ENCODE results near the gene SENP3. TPM values are rescaled to one million over a fixed set of nuclear protein-coding genes. Genes with fewer than 3 reads are reported as not detected.

The SENP3 gene
- total and polyA plus RNA-seq, 2 of the 4 experiments (the other 2 are of a cell fraction), result 82.4 to 120 TPM

GRCh38 chr17:7620835-7621234 is 59.1 kb downstream of the SENP3 start:
- H4K8ac ChIP-seq (ENCODE audit: low read depth in 2 of 2, low read length in 2 of 2), result no peak overlapping the region
- POLR2A ChIA-PET (ENCODE audit: unreplicated experiment), result no interaction called here

More at GRCh38 chr17:7620835-7621234, 59.1 kb downstream of the SENP3 start:
- ATAC-seq (ENCODE audit: low read depth) (no peak), DNase-seq (no peak)
- H2BK5ac ChIP-seq (ENCODE audit: low read depth, low read length, poor library complexity, severe bottlenecking), result no peak overlapping the region
- in situ Hi-C loops (cut with MboI; ENCODE audit: low sequenced_read_pairs), result no loop called here
- H3K23ac ChIP-seq (ENCODE audit: low read depth, low read length), result no peak overlapping the region
- no TSS peak for BruUV-seq (replicated peaks)
- no peak for TF ChIP-seq POLR2A (IDR thresholded peaks at IDR 0.05; ENCODE audit: low read depth, low read length)
- no peak for TF ChIP-seq FOS (IDR thresholded peaks at IDR 0.05; ENCODE audit: low read depth, low read length)
- no peak for TF ChIP-seq MXI1 (IDR thresholded peaks at IDR 0.05; ENCODE audit: borderline replicate concordance, low read depth, low read length)
- H3K4me1 ChIP-seq (ENCODE audit: control insufficient read depth, insufficient read depth, low read length), result no peaks in the 10 kb centered on the region
- no peak overlapping the region for H3K18ac ChIP-seq (ENCODE audit: low read depth, low read length)
- no peaks in the 10 kb centered on the region for H4K20me1 ChIP-seq (ENCODE audit: insufficient read depth, low read length)
- no peaks in the 10 kb centered on the region; the same call in 1 of the 2 replicates for H3K36me3 ChIP-seq (ENCODE audit: control insufficient read depth, insufficient read depth, low read length)
- no peaks in the 10 kb centered on the region for H3K9me3 ChIP-seq (ENCODE audit: control insufficient read depth, insufficient read depth, low read length)
- H2BK20ac ChIP-seq (ENCODE audit: low read depth, low read length), result no peak overlapping the region
- no CpG with 5 or more reads among the region's 8 CpGs for WGBS, 2 experiments (ENCODE audit: extremely low coverage in 2 of 2, insufficient read length in 1 of 2)
- intact Hi-C loops (cut with micrococcal nuclease), result no loop called here
- dilution Hi-C loops (cut with HindIII; ENCODE audit: low sequenced_read_pairs, unreplicated experiment), result no loop called here
- CTCF ChIA-PET, result interaction anchor here (0.6 kb wide), 1 partner anchor 12 kb away, joined by 3 read pairs; no protein-coding TSS in a partner anchor
- H3K4me3 ChIP-seq (ENCODE audit: insufficient read depth, low read depth, low read length), result no peak overlapping the region
- H2BK120ac ChIP-seq (ENCODE audit: low read depth, low read length), result no peak overlapping the region
- H3K4ac ChIP-seq (ENCODE audit: low read depth, low read length), result no peak overlapping the region
- no peak overlapping the region for H2AFZ ChIP-seq (replicated peaks; ENCODE audit: low read length, poor library complexity)
- H3K9ac ChIP-seq (ENCODE audit: low read depth, low read length), result no peak overlapping the region
- H4K91ac ChIP-seq (ENCODE audit: insufficient read depth, low read depth, low read length), result no peak overlapping the region
- H3K27me3 ChIP-seq (ENCODE audit: control insufficient read depth, insufficient read depth, low read length), result no peaks in the 10 kb centered on the region; the same call in 1 of the 2 replicates
- no peak overlapping the region for H2AK5ac ChIP-seq (ENCODE audit: low read depth, low read length)
- no peak overlapping the region for H3K27ac ChIP-seq (ENCODE audit: insufficient read depth, low read length)
- no peak overlapping the region for H2AK9ac ChIP-seq (replicated peaks; ENCODE audit: low read depth, low read length, poor library complexity)
- no peaks in the 10 kb centered on the region for H3K9me1 ChIP-seq (ENCODE audit: insufficient read depth, low read length)
- H3K79me1 ChIP-seq (ENCODE audit: low read depth in 1 of 2, low read length in 2 of 2), result no peaks in the 10 kb centered on the region; a peak in 1 of 4 replicates
- H3K4me2 ChIP-seq (ENCODE audit: low read depth, low read length), result no peak overlapping the region
- no peak overlapping the region for H3K14ac ChIP-seq (replicated peaks; ENCODE audit: low read depth, low read length)
- H2BK15ac ChIP-seq (ENCODE audit: low read depth, low read length), result no peak overlapping the region
- no peak overlapping the region for H3K56ac ChIP-seq (ENCODE audit: extremely low read depth, insufficient read depth, low read length)
- H4K5ac ChIP-seq (ENCODE audit: low read depth, low read length), result no peak overlapping the region

Small RNAs within 50 kb of the gene (microRNA-seq; reads per million reads assigned to microRNA genes)
- gene CD68 (ENCODE audit: insufficient read depth, insufficient read length), result not detected
- gene RF00019 (ENCODE audit: insufficient read depth, insufficient read length), result not detected
- not detected for gene SNORA48 (ENCODE audit: insufficient read depth, insufficient read length)
- gene SNORD10 (ENCODE audit: insufficient read depth, insufficient read length), result not detected

Small RNAs within 50 kb of the gene (small RNA-seq; reads per million reads assigned to genes)
- 0 reads per million in 5 experiments for gene CD68
- 0 reads per million in 5 experiments for gene RF00019
- gene SNORA48, result 0 reads per million in 5 experiments
- gene SNORD10, result 0 reads per million in 5 experiments

Other genes with a start within 250 kb of the SENP3 start
Only the 30 nearest of the 31 such genes appear.
- 8.4 and 9.2 TPM in 2 replicates for gene NEURL4, start 232.6 kb upstream of the SENP3 start, total RNA-seq (2012; rRNA removed)
- gene NEURL4, start 232.6 kb upstream of the SENP3 start, polyA plus RNA-seq (2012; rRNA removed), result 23.3 and 26.3 TPM in 2 replicates
- gene ACAP1, start 225.4 kb upstream of the SENP3 start, total RNA-seq (2012; rRNA removed), result under 0.01 and 0.83 TPM in 2 replicates
- gene ACAP1, start 225.4 kb upstream of the SENP3 start, polyA plus RNA-seq (2012; rRNA removed), result 2.1 and 2.3 TPM in 2 replicates
- gene KCTD11, start 209.8 kb upstream of the SENP3 start, total RNA-seq (2012; rRNA removed), result 10.6 and 10.8 TPM in 2 replicates
- gene KCTD11, start 209.8 kb upstream of the SENP3 start, polyA plus RNA-seq (2012; rRNA removed), result 14.4 and 16.4 TPM in 2 replicates
- not detected in 2 replicates for gene TMEM95, start 206.8 kb upstream of the SENP3 start, total RNA-seq (2012; rRNA removed)
- gene TMEM95, start 206.8 kb upstream of the SENP3 start, polyA plus RNA-seq (2012; rRNA removed), result not detected in 2 replicates
- under 0.01 and 0.54 TPM in 2 replicates for gene TNK1, start 180.8 kb upstream of the SENP3 start, total RNA-seq (2012; rRNA removed)
- 0.44 and 0.55 TPM in 2 replicates for gene TNK1, start 180.8 kb upstream of the SENP3 start, polyA plus RNA-seq (2012; rRNA removed)
- 6.1 and 6.4 TPM in 2 replicates for gene PLSCR3, start 167.4 kb upstream of the SENP3 start, total RNA-seq (2012; rRNA removed)
- gene PLSCR3, start 167.4 kb upstream of the SENP3 start, polyA plus RNA-seq (2012; rRNA removed), result 116 and 131 TPM in 2 replicates
- gene TMEM256, start 157.8 kb upstream of the SENP3 start, total RNA-seq (2012; rRNA removed), result 35.3 and 38.4 TPM in 2 replicates
- gene TMEM256, start 157.8 kb upstream of the SENP3 start, polyA plus RNA-seq (2012; rRNA removed), result 174 and 252 TPM in 2 replicates
- 1.7 and 1.8 TPM in 2 replicates for gene NLGN2, start 154.1 kb upstream of the SENP3 start, total RNA-seq (2012; rRNA removed)
- 36.7 and 38.1 TPM in 2 replicates for gene NLGN2, start 154.1 kb upstream of the SENP3 start, polyA plus RNA-seq (2012; rRNA removed)
- not detected in 2 replicates for gene SPEM1, start 141.6 kb upstream of the SENP3 start, total RNA-seq (2012; rRNA removed)
- not detected in 2 replicates for gene SPEM1, start 141.6 kb upstream of the SENP3 start, polyA plus RNA-seq (2012; rRNA removed)
- not detected in 2 replicates for gene SPEM2, start 136.3 kb upstream of the SENP3 start, total RNA-seq (2012; rRNA removed)
- not detected in 2 replicates for gene SPEM2, start 136.3 kb upstream of the SENP3 start, polyA plus RNA-seq (2012; rRNA removed)
- not detected in 2 replicates for gene SPEM3, start 133.1 kb upstream of the SENP3 start, total RNA-seq (2012; rRNA removed)
- not detected in 2 replicates for gene SPEM3, start 133.1 kb upstream of the SENP3 start, polyA plus RNA-seq (2012; rRNA removed)
- gene TMEM102, start 126.5 kb upstream of the SENP3 start, total RNA-seq (2012; rRNA removed), result 1.1 and 1.4 TPM in 2 replicates
- 2.2 and 2.3 TPM in 2 replicates for gene TMEM102, start 126.5 kb upstream of the SENP3 start, polyA plus RNA-seq (2012; rRNA removed)
- 0.18 and 0.28 TPM in 2 replicates for gene FGF11, start 122.4 kb upstream of the SENP3 start, total RNA-seq (2012; rRNA removed)
- gene FGF11, start 122.4 kb upstream of the SENP3 start, polyA plus RNA-seq (2012; rRNA removed), result 0.99 and 1.1 TPM in 2 replicates
- gene CHRNB1, start 116.9 kb upstream of the SENP3 start, total RNA-seq (2012; rRNA removed), result 4.2 and 4.3 TPM in 2 replicates
- gene CHRNB1, start 116.9 kb upstream of the SENP3 start, polyA plus RNA-seq (2012; rRNA removed), result 6.0 and 6.4 TPM in 2 replicates
- 6.3 and 8.3 TPM in 2 replicates for gene ZBTB4, start 82.3 kb upstream of the SENP3 start, total RNA-seq (2012; rRNA removed)
- 20.1 and 20.3 TPM in 2 replicates for gene ZBTB4, start 82.3 kb upstream of the SENP3 start, polyA plus RNA-seq (2012; rRNA removed)
- gene SLC35G6, start 80.5 kb upstream of the SENP3 start, total RNA-seq (2012; rRNA removed), result not detected in 2 replicates
- not detected in 2 replicates for gene SLC35G6, start 80.5 kb upstream of the SENP3 start, polyA plus RNA-seq (2012; rRNA removed)
- gene POLR2A, start 77.6 kb upstream of the SENP3 start, total RNA-seq (2012; rRNA removed), result 56.4 and 56.6 TPM in 2 replicates
- 38.4 and 54.0 TPM in 2 replicates for gene POLR2A, start 77.6 kb upstream of the SENP3 start, polyA plus RNA-seq (2012; rRNA removed)
- gene TNFSF12, start 12.9 kb upstream of the SENP3 start, total RNA-seq (2012; rRNA removed), result 2.7 and 3.6 TPM in 2 replicates
- 22.0 and 23.1 TPM in 2 replicates for gene TNFSF12, start 12.9 kb upstream of the SENP3 start, polyA plus RNA-seq (2012; rRNA removed)
- 0.56 TPM in 1 of 2 replicates, not detected in the other for gene TNFSF13, start 3.2 kb upstream of the SENP3 start, total RNA-seq (2012; rRNA removed)
- 0.98 and 1.3 TPM in 2 replicates for gene TNFSF13, start 3.2 kb upstream of the SENP3 start, polyA plus RNA-seq (2012; rRNA removed)
- gene CD68, start 17.7 kb downstream of the SENP3 start, total RNA-seq (2012; rRNA removed), result 16.0 and 23.3 TPM in 2 replicates
- gene CD68, start 17.7 kb downstream of the SENP3 start, polyA plus RNA-seq (2012; rRNA removed), result 43.1 and 55.0 TPM in 2 replicates
- gene MPDU1, start 21.9 kb downstream of the SENP3 start, total RNA-seq (2012; rRNA removed), result 142 and 149 TPM in 2 replicates
- gene MPDU1, start 21.9 kb downstream of the SENP3 start, polyA plus RNA-seq (2012; rRNA removed), result 135 and 152 TPM in 2 replicates
- 0.18 and 0.28 TPM in 2 replicates for gene SOX15, start 28.2 kb downstream of the SENP3 start, total RNA-seq (2012; rRNA removed)
- gene SOX15, start 28.2 kb downstream of the SENP3 start, polyA plus RNA-seq (2012; rRNA removed), result 0.62 and 1.0 TPM in 2 replicates
- 38.6 and 39.1 TPM in 2 replicates for gene FXR2, start 53.0 kb downstream of the SENP3 start, total RNA-seq (2012; rRNA removed)
- gene FXR2, start 53.0 kb downstream of the SENP3 start, polyA plus RNA-seq (2012; rRNA removed), result 55.9 and 59.8 TPM in 2 replicates
- gene SAT2, start 65.9 kb downstream of the SENP3 start, total RNA-seq (2012; rRNA removed), result 20.4 and 21.4 TPM in 2 replicates
- gene SAT2, start 65.9 kb downstream of the SENP3 start, polyA plus RNA-seq (2012; rRNA removed), result 43.8 and 45.9 TPM in 2 replicates
- 0.36 TPM in 1 of 2 replicates, not detected in the other for gene SHBG, start 68.2 kb downstream of the SENP3 start, total RNA-seq (2012; rRNA removed)
- 0.38 and 0.40 TPM in 2 replicates for gene SHBG, start 68.2 kb downstream of the SENP3 start, polyA plus RNA-seq (2012; rRNA removed)
- not detected in 2 replicates for gene ATP1B2, start 89.0 kb downstream of the SENP3 start, total RNA-seq (2012; rRNA removed)
- gene ATP1B2, start 89.0 kb downstream of the SENP3 start, polyA plus RNA-seq (2012; rRNA removed), result 0.02 TPM in 1 of 2 replicates, not detected in the other
- 26.4 and 31.2 TPM in 2 replicates for gene TP53, start 125.6 kb downstream of the SENP3 start, total RNA-seq (2012; rRNA removed)
- gene TP53, start 125.6 kb downstream of the SENP3 start, polyA plus RNA-seq (2012; rRNA removed), result 41.6 and 48.5 TPM in 2 replicates
- 5.0 and 6.6 TPM in 2 replicates for gene WRAP53, start 126.6 kb downstream of the SENP3 start, total RNA-seq (2012; rRNA removed)
- gene WRAP53, start 126.6 kb downstream of the SENP3 start, polyA plus RNA-seq (2012; rRNA removed), result 9.4 and 9.5 TPM in 2 replicates
- 0.54 and 0.56 TPM in 2 replicates for gene EFNB3, start 143.3 kb downstream of the SENP3 start, total RNA-seq (2012; rRNA removed)
- gene EFNB3, start 143.3 kb downstream of the SENP3 start, polyA plus RNA-seq (2012; rRNA removed), result 2.0 TPM in 2 replicates
- under 0.01 TPM in 2 replicates for gene DNAH2, start 155.8 kb downstream of the SENP3 start, total RNA-seq (2012; rRNA removed)
- 0.01 and 0.02 TPM in 2 replicates for gene DNAH2, start 155.8 kb downstream of the SENP3 start, polyA plus RNA-seq (2012; rRNA removed)

All from IMR-90 (cell line).